GM12892 (cell line): ENCODE data around the gene CDH22.

ENCODE experiments used
- POLR2A ChIP-seq: IDR thresholded peaks from 2 replicates; pipeline ENCODE4 v1.6.1; 2011; ENCODE audit warnings: low read depth, low read length, control low read depth
- POLR2AphosphoS5 ChIP-seq: IDR thresholded peaks from 2 replicates; pipeline ENCODE4 v1.6.1; 2011; ENCODE audit warnings: low read depth, low read length, control low read depth

- TF ChIP-seq POLR2A (no peak), POLR2AphosphoS5 (no peak)
Measured at GRCh38 chr20:46246559-46246958, 61.7 kb downstream of the CDH22 start.
